Ureter (tissue), 1 donor: ENCODE results near the gene TTI1. TPM values are rescaled to one million over a fixed set of nuclear protein-coding genes. Genes with fewer than 3 reads are reported as not detected.
"Not testable (repeated sequence)": the region's sequence is repeated elsewhere in the genome, so short reads cannot be mapped to it uniquely, and the experiment has no call there.

Experiments used
- DNase-seq: peaks from one replicate; pipeline ENCODE4 v3.0.0-alpha.2; 2020; ENCODE audit warnings: low spot score
- total RNA-seq: library from RNA; stranded (reverse); gene quantifications from one replicate; pipeline ENCODE4 v1.2.4, GENCODE V29; 2023
- donor health status: DM: yes; HTN: yes; CAD: no.

TTI1 gene
- total RNA-seq, 1 donor from 2014 or later: 29.5 TPM

GRCh38 chr20:37969949-37970855 is 63.1 kb downstream of the TTI1 start:
- no peak for DNase-seq

- DNase-seq: no peak
Measured at GRCh38 chr20:37968841-37969401, 64.3 kb downstream of the TTI1 start.

- DNase-seq: not testable (repeated sequence)
Measured at GRCh38 chr20:37963483-37963882, 69.8 kb downstream of the TTI1 start.

GRCh38 chr20:37961066-37961465 is 72.2 kb downstream of the TTI1 start:
- DNase-seq: no peak

GRCh38 chr20:37958856-37959520 is 74.3 kb downstream of the TTI1 start:
- DNase-seq: no peak

GRCh38 chr20:37956107-37956585 is 77.1 kb downstream of the TTI1 start:
- no peak for DNase-seq

GRCh38 chr20:37955511-37955910 is 77.7 kb downstream of the TTI1 start:
- DNase-seq: no peak

GRCh38 chr20:37954626-37955025 is 78.6 kb downstream of the TTI1 start:
- no peak for DNase-seq

- no peak for DNase-seq
Measured at GRCh38 chr20:37954190-37954589, 79.1 kb downstream of the TTI1 start.

GRCh38 chr20:37948956-37949355 is 84.3 kb downstream of the TTI1 start:
- DNase-seq: no peak

GRCh38 chr20:37947943-37948342 is 85.3 kb downstream of the TTI1 start:
- no peak for DNase-seq

GRCh38 chr20:37946946-37947345 is 86.3 kb downstream of the TTI1 start:
- no peak for DNase-seq

GRCh38 chr20:37945091-37945547 is 88.1 kb downstream of the TTI1 start:
- peak; percentile 24 for DNase-seq

- DNase-seq: peak; percentile 37
Measured at GRCh38 chr20:37944456-37944981, 88.7 kb downstream of the TTI1 start.

- peak; percentile 33 for DNase-seq
Measured at GRCh38 chr20:37943501-37944455, 89.5 kb downstream of the TTI1 start.

- DNase-seq: peak; percentile 20
Measured at GRCh38 chr20:37943033-37943432, 90.2 kb downstream of the TTI1 start.

- DNase-seq: peak; percentile 13
Measured at GRCh38 chr20:37941992-37942391, 91.3 kb downstream of the TTI1 start.

- peak; percentile 29 for DNase-seq
Measured at GRCh38 chr20:37941332-37941731, 91.9 kb downstream of the TTI1 start.

GRCh38 chr20:37940858-37941257 is 92.4 kb downstream of the TTI1 start:
- DNase-seq: peak; percentile 29

- peak; percentile 32 for DNase-seq
Measured at GRCh38 chr20:37939701-37940560, 93.3 kb downstream of the TTI1 start.
